GM10266 (cell line): ENCODE data around the gene COL13A1.

Source experiments
- DNase-seq: peaks from one replicate; pipeline ENCODE4 v3.0.0; 2012; ENCODE audit errors: extremely low spot score
- TF ChIP-seq, protein P1 (sequence below): IDR thresholded peaks from 2 replicates; pipeline ENCODE4 v1.5.1; 2012; ENCODE audit warnings: mild to moderate bottlenecking, low read depth; ENCODE audit not compliant: control insufficient read depth, insufficient read depth; ENCODE audit errors: missing control alignments

Gene COL13A1

GRCh38 chr10:69885379-69886013 lies 83.8 kb downstream of the COL13A1 start:
- TF ChIP-seq, protein P1, sequence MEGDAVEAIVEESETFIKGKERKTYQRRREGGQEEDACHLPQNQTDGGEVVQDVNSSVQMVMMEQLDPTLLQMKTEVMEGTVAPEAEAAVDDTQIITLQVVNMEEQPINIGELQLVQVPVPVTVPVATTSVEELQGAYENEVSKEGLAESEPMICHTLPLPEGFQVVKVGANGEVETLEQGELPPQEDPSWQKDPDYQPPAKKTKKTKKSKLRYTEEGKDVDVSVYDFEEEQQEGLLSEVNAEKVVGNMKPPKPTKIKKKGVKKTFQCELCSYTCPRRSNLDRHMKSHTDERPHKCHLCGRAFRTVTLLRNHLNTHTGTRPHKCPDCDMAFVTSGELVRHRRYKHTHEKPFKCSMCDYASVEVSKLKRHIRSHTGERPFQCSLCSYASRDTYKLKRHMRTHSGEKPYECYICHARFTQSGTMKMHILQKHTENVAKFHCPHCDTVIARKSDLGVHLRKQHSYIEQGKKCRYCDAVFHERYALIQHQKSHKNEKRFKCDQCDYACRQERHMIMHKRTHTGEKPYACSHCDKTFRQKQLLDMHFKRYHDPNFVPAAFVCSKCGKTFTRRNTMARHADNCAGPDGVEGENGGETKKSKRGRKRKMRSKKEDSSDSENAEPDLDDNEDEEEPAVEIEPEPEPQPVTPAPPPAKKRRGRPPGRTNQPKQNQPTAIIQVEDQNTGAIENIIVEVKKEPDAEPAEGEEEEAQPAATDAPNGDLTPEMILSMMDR: no peak
- no peak for DNase-seq

DNA sequence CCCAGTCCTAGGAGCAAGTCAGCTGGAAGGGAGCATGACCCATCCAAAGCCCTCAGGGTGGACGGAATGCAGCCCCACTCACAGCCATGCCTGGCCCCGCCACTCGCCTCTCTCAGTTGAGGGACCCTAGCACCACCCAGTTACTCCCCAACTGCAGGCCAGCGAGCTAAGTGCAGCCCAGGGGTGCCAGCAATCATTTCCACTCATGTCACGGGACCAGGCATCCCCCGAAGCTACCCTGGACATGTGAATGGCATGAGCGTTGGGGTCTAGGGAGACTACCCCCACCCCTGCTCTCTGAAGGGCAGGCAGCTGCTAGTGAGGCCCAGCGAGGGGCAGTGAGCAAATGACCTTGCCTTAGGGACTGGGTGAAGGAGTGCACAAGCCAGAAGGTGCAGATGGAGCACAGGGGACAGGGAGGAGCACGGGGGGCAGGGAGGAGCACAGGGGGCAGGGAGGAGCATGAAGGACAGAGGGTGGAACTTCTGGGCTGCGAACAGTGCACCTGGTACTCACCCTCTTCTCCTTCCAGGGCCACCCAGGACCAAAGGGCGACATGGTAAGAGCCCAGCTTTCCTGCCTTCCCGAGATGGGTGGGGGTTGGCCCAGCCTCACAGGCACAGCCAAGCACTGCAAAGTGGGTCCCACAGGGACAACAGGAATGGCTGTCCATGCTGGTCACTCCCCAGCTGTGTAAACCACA lies 87.3 kb downstream of the COL13A1 start:
- no peak for DNase-seq

GRCh38 chr10:69890065-69890847 lies 88.5 kb downstream of the COL13A1 start:
- no peak for DNase-seq
- TF ChIP-seq, protein P1: no peak

More for the DNA sequence above, 87.3 kb downstream of the COL13A1 start:
- TF ChIP-seq, protein P1: no peak

DNA sequence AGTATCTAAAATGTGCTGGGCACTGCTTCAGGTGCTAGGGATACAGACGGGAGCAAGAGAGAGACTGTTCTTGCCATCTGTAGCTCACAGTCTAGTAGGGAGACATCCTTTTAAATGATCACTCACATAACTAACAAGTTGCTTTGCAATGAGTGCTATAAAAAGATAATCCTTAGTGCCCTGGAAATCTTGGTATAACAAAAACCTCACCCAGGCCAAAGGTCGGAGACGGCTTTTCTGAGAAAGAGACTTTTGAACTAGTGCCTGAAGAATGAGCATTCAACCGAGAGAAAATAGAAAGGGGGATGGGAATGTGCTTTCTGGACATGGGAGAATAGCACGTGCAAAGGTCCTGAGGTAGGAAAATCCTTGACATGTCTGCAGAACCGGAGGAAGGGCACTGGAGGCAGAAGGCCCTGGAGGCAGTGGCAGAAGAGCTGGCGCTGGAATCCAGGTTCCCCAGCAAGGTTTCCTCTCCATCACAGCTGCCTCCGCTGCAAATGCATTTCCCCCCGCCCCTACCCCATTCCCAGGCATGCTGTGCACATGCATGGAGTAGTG lies 89.4 kb downstream of the COL13A1 start:
- TF ChIP-seq, protein P1: no peak
- no peak for DNase-seq

GRCh38 chr10:69892406-69892805 lies 90.7 kb downstream of the COL13A1 start:
- TF ChIP-seq, protein P1: no peak
- no peak for DNase-seq

DNA sequence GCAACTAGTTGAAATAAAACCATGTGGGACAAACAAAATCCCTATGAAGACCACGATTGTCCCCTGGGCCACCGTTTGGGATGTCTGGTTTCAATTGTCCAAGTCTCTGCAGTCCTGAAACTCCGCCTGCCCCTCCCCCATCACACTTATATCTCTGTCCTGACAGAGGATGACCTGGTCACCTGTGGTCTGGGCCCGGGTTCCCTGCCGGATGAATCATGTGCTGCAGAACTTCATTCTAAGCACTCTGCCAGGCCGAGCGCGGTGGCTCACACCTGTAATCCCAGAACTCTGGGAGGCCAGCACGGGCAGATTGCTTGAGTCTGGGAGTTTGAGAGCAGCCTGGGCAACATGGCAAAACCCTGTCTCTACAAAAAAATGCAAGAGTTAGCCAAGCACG lies 91.1 kb downstream of the COL13A1 start:
- no peak for DNase-seq
- TF ChIP-seq, protein P1: no peak
